Activated T-cell treated with anti-CD3 and anti-CD28 coated beads, Interleukin-2, amount 50 U/mL, for 72 hours (primary cell): ENCODE results near the gene CNIH1. TPM values are rescaled to one million over a fixed set of nuclear protein-coding genes. Genes with fewer than 3 reads are reported as not detected.
"Not testable (repeated sequence)": the region's sequence is repeated elsewhere in the genome, so short reads cannot be mapped to it uniquely, and the experiment has no call there.

Experiments
- ATAC-seq, 2 donors: fragments of 150-1000 bp; cut with Tn5 transposase; replicated peaks in 1 of 2; 2 replicates each; pipeline ENCODE4 v1.10.0; 2021; ENCODE audit warnings: moderate library complexity in 2 of 2, mild to moderate bottlenecking in 1 of 2
- DNase-seq, 2 donors: peaks; one replicate each; pipeline ENCODE4 v3.0.0; 2021 to 2022; ENCODE audit warnings: mixed read lengths in 1 of 2
- H3K27ac Mint-ChIP-seq: one replicate; pipeline ENCODE4 v1.8.0; 2022; ENCODE audit warnings: mild to moderate bottlenecking, moderate library complexity, mixed read lengths
- H3K27me3 Mint-ChIP-seq: one replicate; pipeline ENCODE4 v1.8.0; 2022; ENCODE audit warnings: low read depth, mixed read lengths
- H3K36me3 Mint-ChIP-seq, 2 donors: one replicate each; pipeline ENCODE4 v1.8.0; 2022; ENCODE audit warnings: mixed read lengths in 2 of 2, mild to moderate bottlenecking in 1 of 2; ENCODE audit not compliant: insufficient read depth in 2 of 2
- H3K4me1 Mint-ChIP-seq: one replicate; pipeline ENCODE4 v1.8.0; 2022; ENCODE audit warnings: low read depth, mixed read lengths
- H3K4me3 Mint-ChIP-seq, 2 donors: one replicate each; pipeline ENCODE4 v1.8.0; 2022; ENCODE audit warnings: mild to moderate bottlenecking in 2 of 2, mixed read lengths in 2 of 2, moderate library complexity in 2 of 2
- H3K9me3 Mint-ChIP-seq, 2 donors: one replicate each; pipeline ENCODE4 v1.8.0; 2022; ENCODE audit warnings: mixed read lengths in 2 of 2
- total RNA-seq, 2 donors: library from RNA; stranded (reverse); gene quantifications; one replicate each; pipeline ENCODE4 v1.2.3, GENCODE V29; 2022

The CNIH1 gene
- total RNA-seq, 2 donors from 2014 or later = 86.7 to 92.2 TPM

- peaks cover 27% of the 10 kb centered on the region for H3K27me3 Mint-ChIP-seq
- no peaks in the 10 kb centered on the region for H3K4me1 Mint-ChIP-seq
- H3K27ac Mint-ChIP-seq = no peak overlapping the region
- H3K4me3 Mint-ChIP-seq = no peak overlapping the region
- no peak for DNase-seq
- no peak for ATAC-seq
- no peaks in the 10 kb centered on the region for H3K36me3 Mint-ChIP-seq
- H3K9me3 Mint-ChIP-seq = no peaks in the 10 kb centered on the region
Observed at GRCh38 chr14:54383835-54384234, 57.3 kb downstream of the CNIH1 start.

GRCh38 chr14:54381821-54382220, 59.4 kb downstream of the CNIH1 start:
- no peaks in the 10 kb centered on the region for H3K4me1 Mint-ChIP-seq
- H3K4me3 Mint-ChIP-seq = no peak overlapping the region
- H3K36me3 Mint-ChIP-seq = no peaks in the 10 kb centered on the region
- H3K27me3 Mint-ChIP-seq = peaks cover 23% of the 10 kb centered on the region
- H3K27ac Mint-ChIP-seq = no peak overlapping the region
- DNase-seq = no peak
- ATAC-seq = no peak
- no peaks in the 10 kb centered on the region for H3K9me3 Mint-ChIP-seq

- not testable (repeated sequence) for DNase-seq
Observed at GRCh38 chr14:54380558-54380957, 60.6 kb downstream of the CNIH1 start.

DNA sequence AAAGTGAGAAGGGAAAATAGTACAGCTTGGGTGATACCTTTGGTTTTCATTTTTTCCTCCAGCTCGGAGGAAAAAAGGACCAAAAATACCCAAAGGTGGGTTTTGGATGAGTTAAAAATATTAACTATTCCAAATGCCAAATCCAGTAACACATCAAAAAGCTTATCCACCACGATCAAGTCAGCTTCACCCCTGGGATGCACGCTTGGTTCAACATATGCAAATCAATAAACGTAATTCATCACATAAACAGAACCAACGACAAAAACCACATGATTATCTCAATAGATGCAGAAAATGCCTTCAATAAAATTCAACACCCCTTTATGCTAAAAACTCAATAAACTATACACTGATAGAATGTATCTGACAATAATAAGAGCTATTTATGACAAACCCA, 62.3 kb downstream of the CNIH1 start:
- H3K36me3 Mint-ChIP-seq, H3K4me1 Mint-ChIP-seq, H3K27ac Mint-ChIP-seq, H3K4me3 Mint-ChIP-seq, H3K9me3 Mint-ChIP-seq, ATAC-seq, DNase-seq: not testable (repeated sequence)
- H3K27me3 Mint-ChIP-seq = peaks cover 22% of the 10 kb centered on the region

More at GRCh38 chr14:54380558-54380957, 60.6 kb downstream of the CNIH1 start:
- H3K9me3 Mint-ChIP-seq, ATAC-seq, H3K4me3 Mint-ChIP-seq, H3K4me1 Mint-ChIP-seq, H3K36me3 Mint-ChIP-seq, H3K27ac Mint-ChIP-seq: not testable (repeated sequence)
- peaks cover 22% of the 10 kb centered on the region for H3K27me3 Mint-ChIP-seq

DNA sequence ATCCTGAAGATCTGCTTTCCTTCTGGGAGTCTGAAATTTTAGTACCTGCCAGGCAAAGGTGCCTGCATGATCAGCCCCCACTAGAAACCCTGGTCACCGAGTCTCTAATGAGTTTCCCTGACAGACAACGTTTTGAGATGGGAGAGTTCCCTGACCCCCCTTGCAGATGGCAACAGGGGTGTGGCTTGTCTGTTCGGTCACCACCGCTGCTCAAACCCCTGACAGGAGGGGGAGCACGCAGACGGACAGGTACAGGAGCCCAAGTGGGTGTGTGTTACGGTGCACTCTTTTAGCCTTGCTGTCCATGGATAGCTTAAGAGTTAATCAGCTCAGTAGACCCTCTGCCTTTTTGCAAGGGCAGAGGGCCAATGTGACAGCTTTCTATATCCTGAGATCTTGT, 63.7 kb downstream of the CNIH1 start:
- DNase-seq (no peak), ATAC-seq (no peak)
- no peak overlapping the region for H3K27ac Mint-ChIP-seq
- no peaks in the 10 kb centered on the region for H3K9me3 Mint-ChIP-seq
- peaks cover 22% of the 10 kb centered on the region for H3K27me3 Mint-ChIP-seq
- H3K4me3 Mint-ChIP-seq = no peak overlapping the region
- no peaks in the 10 kb centered on the region for H3K36me3 Mint-ChIP-seq
- no peaks in the 10 kb centered on the region for H3K4me1 Mint-ChIP-seq

GRCh38 chr14:54374117-54374884, 66.9 kb downstream of the CNIH1 start:
- ATAC-seq = no peak
- peaks cover 15% of the 10 kb centered on the region for H3K27me3 Mint-ChIP-seq
- no peak overlapping the region for H3K4me3 Mint-ChIP-seq
- no peaks in the 10 kb centered on the region for H3K36me3 Mint-ChIP-seq
- no peak overlapping the region for H3K27ac Mint-ChIP-seq
- no peaks in the 10 kb centered on the region for H3K4me1 Mint-ChIP-seq
- no peaks in the 10 kb centered on the region for H3K9me3 Mint-ChIP-seq
- no peak for DNase-seq

Other genes with a start within 250 kb of the CNIH1 start
- 100 to 1,000 TPM in 1 of 2 donors, 10 to 100 TPM in 1; 92.0 to 121 TPM for gene CDKN3, start 44.4 kb downstream of the CNIH1 start, total RNA-seq
- 10 to 100 TPM; 29.9 to 34.4 TPM for gene GMFB, start 47.6 kb upstream of the CNIH1 start, total RNA-seq
- gene CGRRF1, start 68.5 kb upstream of the CNIH1 start, total RNA-seq = 10 to 100 TPM; 21.4 to 22.5 TPM
- gene SAMD4A, start 125.8 kb upstream of the CNIH1 start, total RNA-seq = 10 to 100 TPM in 1 of 2 donors, 1 to 10 TPM in 1; 8.2 to 10.1 TPM